Activated CD4-positive, alpha-beta T cell treated with anti-CD3 and anti-CD28 coated beads for 1 hour (primary cell): ENCODE measurements around the gene GINS3.
A peak's percentile ranks its signal among the peaks of the same experiment; 100 is the strongest.

Experiments
- DNase-seq: peaks from one replicate; pipeline ENCODE4 v3.0.0-alpha.2; 2020

Gene GINS3

DNA sequence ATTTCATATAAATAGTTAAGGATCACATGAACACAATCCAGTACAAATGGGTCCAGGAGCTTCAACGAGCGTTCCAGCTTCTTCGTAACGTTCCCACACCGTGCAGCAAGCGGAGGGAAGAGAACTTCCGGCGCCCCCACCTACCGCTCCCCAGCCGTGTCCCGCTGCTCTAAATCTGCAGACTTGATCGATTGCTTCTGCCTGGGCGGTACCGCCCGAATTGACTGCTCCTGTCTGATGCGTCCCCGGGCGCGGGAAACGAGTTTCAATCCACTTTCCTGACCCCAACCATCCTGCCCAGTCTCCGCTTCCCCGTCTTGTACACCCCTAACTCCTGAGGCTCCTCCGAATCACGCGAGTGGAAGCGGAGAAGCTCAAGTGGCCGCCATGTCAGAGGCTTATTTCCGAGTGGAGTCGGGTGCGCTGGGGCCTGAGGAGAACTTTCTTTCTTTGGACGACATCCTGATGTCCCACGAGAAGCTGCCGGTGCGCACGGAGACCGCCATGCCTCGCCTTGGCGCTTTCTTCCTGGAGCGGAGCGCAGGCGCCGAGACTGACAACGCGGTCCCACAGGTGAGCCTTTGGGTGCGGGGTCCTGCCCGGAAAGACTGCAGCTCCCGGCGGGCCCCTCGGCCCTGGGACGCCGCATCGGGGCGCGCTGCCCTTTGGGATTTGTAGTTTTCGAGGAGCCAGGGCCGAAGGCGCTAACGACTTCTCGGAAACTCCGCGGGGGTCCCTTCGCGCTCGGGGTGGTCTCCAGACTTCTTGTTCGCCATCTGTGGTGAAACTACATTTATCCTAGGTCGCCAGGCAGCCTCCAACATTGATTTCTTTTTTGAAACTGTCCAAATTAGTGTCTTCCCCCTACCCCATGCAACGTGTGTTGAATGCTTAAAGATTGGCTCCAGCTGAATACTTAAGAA lies at the start of gene GINS3:
GINS3 (plus strand) TSS at position 257 of the 923 bp plus-strand sequence; CDS start at position 388, 131 bp downstream.
- peak; percentile 69 for DNase-seq

DNA sequence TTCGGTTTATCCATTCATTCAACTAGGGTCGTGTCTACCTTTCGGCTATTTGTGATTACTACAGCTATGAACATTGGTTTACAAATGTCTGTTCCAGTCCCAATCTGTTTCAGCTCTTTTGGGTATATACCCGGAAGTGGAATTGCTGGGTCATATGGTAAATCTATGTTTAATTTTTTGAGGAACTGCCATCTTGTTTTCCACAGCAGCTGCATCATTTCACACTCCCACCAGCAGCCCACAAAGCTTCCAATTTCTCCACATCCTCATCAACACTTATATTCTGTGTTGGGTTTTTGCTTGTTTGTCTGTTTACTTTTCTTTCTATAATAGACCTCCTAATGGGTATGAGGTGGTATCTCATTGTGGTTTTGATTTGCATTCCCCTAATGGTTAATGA lies 48.7 kb upstream of the GINS3 start:
- DNase-seq, result no peak

- no peak for DNase-seq
These were observed 46.5 kb upstream of the GINS3 start for GRCh38 chr16:58345574-58346354.

GRCh38 chr16:58346831-58347371 lies 45.4 kb upstream of the GINS3 start:
- DNase-seq, result no peak

- DNase-seq, result no peak
These were observed 43.3 kb upstream of the GINS3 start for GRCh38 chr16:58348986-58349385.

DNA sequence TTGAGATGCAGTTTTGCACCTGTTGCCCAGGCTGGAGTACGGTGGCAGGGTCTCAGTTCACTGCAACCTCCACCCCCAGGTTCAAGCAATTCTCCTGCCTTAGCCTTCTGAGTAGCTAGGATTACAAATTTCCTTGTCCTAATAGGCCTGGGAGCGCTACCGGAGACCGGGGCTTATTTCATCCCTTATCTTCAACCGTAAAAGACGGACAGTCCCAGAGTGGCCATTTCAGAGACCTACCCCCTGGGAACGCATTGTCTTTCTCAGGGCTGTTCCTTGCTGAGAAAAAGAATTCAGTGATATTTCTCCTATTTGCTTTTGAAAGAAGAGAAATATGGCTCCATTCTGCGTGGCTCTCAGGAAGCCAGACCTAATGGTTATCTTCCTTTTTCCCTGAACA lies 39.6 kb upstream of the GINS3 start:
- DNase-seq, result no peak

DNA sequence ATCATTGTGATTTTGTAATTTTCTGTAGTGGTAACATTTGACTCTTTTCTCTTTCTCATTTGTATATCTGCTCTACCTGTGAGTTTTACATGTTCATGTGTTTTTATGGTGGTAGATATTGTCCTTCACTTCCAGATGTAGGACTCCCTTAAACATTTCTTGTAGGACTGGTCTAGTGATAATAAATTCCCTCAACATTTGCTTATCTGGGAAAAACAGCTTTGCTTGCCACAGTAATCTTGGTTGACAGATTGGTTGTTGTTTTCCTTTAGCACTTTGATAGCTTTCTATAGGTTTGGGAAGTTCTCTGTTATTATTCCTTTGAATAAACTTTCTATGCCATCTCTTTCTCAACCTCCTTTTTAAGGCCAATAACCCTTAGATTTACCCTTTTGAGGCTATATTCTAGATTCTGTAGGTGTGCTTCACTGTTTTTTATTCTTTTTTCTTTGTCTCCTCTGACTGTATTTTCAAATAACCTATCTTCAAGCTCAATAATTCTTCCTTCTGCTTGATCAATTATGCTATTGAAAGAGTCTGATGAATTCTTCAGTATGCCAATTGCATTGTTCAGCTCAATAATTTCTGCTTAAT lies 32.1 kb upstream of the GINS3 start:
- no peak for DNase-seq

DNA sequence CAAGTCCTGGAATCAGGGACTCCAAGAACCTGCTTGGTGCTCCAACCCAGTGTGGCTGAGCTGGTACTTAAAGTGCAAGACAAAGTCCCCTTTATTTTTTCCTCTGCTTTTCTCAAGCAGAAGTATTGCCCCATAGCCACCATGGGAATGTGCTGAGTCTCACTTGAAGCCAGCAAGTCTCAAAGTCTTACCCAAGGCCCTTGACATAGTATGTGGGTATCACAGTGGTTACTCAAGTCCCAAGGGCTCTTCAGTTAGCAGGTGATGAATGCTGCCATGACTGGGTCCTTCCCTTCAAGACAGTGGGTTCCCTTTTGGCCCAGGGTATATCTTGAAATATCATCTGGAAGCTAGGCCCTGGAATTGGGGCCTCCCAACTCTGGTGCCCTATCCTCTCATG lies 30.5 kb upstream of the GINS3 start:
- no peak for DNase-seq

- DNase-seq, result no peak
These were observed 28.4 kb upstream of the GINS3 start for GRCh38 chr16:58363746-58364393.

GRCh38 chr16:58365623-58366022 lies 26.6 kb upstream of the GINS3 start:
- no peak for DNase-seq

- DNase-seq, result no peak
These were observed 25.8 kb upstream of the GINS3 start for GRCh38 chr16:58366247-58367031.

DNA sequence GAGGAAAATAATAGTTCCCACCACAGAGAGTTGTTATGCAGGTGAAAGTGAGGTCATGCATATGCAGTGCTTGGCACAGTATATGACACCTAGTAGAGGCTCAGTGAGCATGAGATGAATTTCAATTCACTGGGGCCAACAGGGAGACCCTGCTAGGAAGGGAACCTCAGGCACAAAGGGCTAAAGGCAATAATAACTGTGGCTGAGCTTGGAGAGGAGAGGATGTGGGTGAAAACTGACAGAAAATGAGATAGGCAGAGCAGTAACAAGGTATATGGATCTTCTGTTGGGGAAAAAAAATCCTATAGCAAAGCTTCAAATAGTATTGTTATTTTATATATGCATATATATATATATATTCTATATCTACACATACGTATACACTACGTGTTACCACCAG lies 25.0 kb upstream of the GINS3 start:
- DNase-seq, result no peak

- no peak for DNase-seq
These were observed 20.4 kb upstream of the GINS3 start for GRCh38 chr16:58371841-58372240.

GRCh38 chr16:58375386-58375785 lies 16.9 kb upstream of the GINS3 start:
- DNase-seq, result no peak

GRCh38 chr16:58377932-58378331 lies 14.3 kb upstream of the GINS3 start:
- DNase-seq, result no peak

DNA sequence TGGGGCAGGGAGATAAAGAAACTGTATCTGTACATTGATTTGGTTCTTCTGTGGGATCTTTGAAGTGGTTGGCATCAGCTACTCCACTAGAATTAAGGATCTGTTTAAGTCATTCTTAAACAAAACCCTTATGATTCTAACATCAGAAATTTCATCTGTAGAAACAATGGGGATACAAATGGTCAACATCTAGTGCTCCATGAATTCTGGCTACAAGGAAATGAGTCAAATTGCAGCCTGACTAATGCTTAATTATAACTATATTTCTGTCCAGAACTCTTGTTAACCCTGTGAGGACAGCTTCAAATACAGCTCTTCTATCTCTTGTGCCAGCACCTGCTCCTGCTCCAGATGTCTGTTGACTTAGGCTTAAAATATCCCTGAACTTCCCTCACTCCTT lies 13.9 kb upstream of the GINS3 start:
- DNase-seq, result no peak

DNA sequence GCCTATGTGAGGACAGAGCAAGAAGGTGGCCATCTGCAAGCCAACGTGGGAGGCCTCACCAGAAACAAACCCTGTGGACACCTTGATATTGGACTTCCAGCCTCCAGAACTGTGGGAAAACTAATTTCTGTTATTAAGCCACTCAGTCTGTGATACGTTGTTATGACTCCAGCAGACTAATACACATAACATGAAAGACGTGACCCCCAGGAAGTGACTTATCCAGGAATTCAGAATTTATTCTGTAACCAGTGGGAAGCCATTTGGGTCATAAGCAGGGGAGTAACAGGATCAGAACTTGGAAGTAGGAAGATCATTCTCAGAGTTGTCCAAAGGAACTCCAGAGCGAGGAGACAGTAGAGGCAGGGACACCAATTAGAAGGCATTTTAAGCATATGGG lies 12.5 kb upstream of the GINS3 start:
- no peak for DNase-seq

DNA sequence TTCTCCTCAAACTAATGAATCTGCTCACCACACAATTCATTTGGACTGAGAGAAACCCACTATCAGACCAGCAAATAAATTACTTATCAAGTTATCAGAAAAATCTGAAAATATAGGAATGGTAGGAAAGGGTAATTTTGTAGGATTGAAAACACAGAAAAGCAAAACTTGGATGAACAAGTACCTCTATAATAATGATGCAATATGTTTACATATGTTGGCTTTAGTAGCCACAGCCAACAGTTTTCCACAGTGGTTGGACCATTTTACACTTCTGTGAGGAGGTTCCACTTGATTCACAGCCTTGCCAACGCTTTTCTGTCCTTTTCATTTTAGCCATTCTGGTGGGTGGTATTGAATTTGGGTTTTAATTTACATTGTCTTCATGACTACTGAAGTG lies 10.6 kb upstream of the GINS3 start:
- DNase-seq, result no peak

GRCh38 chr16:58384437-58385055 lies 7.7 kb upstream of the GINS3 start:
- DNase-seq, result no peak

GRCh38 chr16:58385218-58385773 lies 7.0 kb upstream of the GINS3 start:
- DNase-seq, result no peak

DNA sequence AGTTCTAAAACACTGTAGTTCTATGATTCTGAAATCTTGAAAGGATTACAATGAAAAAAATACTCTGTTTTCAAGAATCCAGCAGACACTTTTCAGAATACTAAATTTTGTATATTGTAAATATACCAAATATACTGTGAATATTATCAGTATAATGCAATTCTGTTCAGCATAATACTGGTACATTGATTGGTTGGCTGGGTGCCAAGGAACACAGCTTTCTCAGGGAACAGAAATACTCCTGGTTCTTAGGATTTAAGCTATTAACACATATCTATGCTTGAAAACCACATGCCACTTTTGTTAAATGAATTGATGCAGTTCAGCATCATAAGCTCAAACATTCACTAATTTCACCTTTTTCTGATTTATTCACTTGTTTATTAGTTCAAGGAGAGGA lies 2.5 kb upstream of the GINS3 start:
- no peak for DNase-seq
